ENCODE results near the gene STARD9.

Gene STARD9

GRCh38 chr15:42627485-42627884, 52.1 kb downstream of the STARD9 start:
- DNase-seq (ENCODE audit: low read depth): no peak

- no peak for DNase-seq (ENCODE audit: low read depth)
Measured at GRCh38 chr15:42628761-42629160, 53.4 kb downstream of the STARD9 start.

- DNase-seq (ENCODE audit: low read depth): no peak
Measured at GRCh38 chr15:42632105-42632675, 56.8 kb downstream of the STARD9 start.

GRCh38 chr15:42640109-42640508, 64.7 kb downstream of the STARD9 start:
- DNase-seq (ENCODE audit: low read depth): no peak

GRCh38 chr15:42650208-42651066, 75.0 kb downstream of the STARD9 start:
- peak; percentile 86 for DNase-seq (ENCODE audit: low read depth)

GRCh38 chr15:42665827-42666226, 90.4 kb downstream of the STARD9 start:
- DNase-seq (ENCODE audit: low read depth): no peak

GRCh38 chr15:42667855-42668254, 92.4 kb downstream of the STARD9 start:
- no peak for DNase-seq (ENCODE audit: low read depth)

GRCh38 chr15:42670451-42670850, 95.0 kb downstream of the STARD9 start:
- DNase-seq (ENCODE audit: low read depth): no peak

- no peak for DNase-seq (ENCODE audit: low read depth)
Measured at GRCh38 chr15:42672444-42672843, 97.0 kb downstream of the STARD9 start.

- DNase-seq (ENCODE audit: low read depth): no peak
Measured at GRCh38 chr15:42674472-42674871, 99.1 kb downstream of the STARD9 start.

- no peak for DNase-seq (ENCODE audit: low read depth)
Measured at GRCh38 chr15:42675021-42675420, 99.6 kb downstream of the STARD9 start.

- DNase-seq (ENCODE audit: low read depth): peak; percentile 4
Measured at GRCh38 chr15:42679285-42680141, 104.1 kb downstream of the STARD9 start.

- peak; percentile 63 for DNase-seq (ENCODE audit: low read depth)
Measured at GRCh38 chr15:42680142-42680482, 104.7 kb downstream of the STARD9 start.

- no peak for DNase-seq (ENCODE audit: low read depth)
Measured at GRCh38 chr15:42681119-42681518, 105.7 kb downstream of the STARD9 start.

- DNase-seq (ENCODE audit: low read depth): no peak
Measured at GRCh38 chr15:42686281-42686680, 110.9 kb downstream of the STARD9 start.

GRCh38 chr15:42687740-42688139, 112.3 kb downstream of the STARD9 start:
- DNase-seq (ENCODE audit: low read depth): no peak

GRCh38 chr15:42688301-42688700, 112.9 kb downstream of the STARD9 start:
- DNase-seq (ENCODE audit: low read depth): no peak

- no peak for DNase-seq (ENCODE audit: low read depth)
Measured at GRCh38 chr15:42691308-42691707, 115.9 kb downstream of the STARD9 start.

GRCh38 chr15:42691770-42692169, 116.4 kb downstream of the STARD9 start:
- DNase-seq (ENCODE audit: low read depth): no peak

- DNase-seq (ENCODE audit: low read depth): no peak
Measured at GRCh38 chr15:42692536-42692935, 117.1 kb downstream of the STARD9 start.

- DNase-seq (ENCODE audit: low read depth): no peak
Measured at GRCh38 chr15:42692997-42693396, 117.6 kb downstream of the STARD9 start.

- DNase-seq (ENCODE audit: low read depth): no peak
Measured at GRCh38 chr15:42693496-42693895, 118.1 kb downstream of the STARD9 start.

- no peak for DNase-seq (ENCODE audit: low read depth)
Measured at GRCh38 chr15:42693942-42694341, 118.5 kb downstream of the STARD9 start.

All from ELR (cell line).